ENCODE data around the gene SYTL3. TPM values are rescaled to one million over a fixed set of nuclear protein-coding genes. Genes with fewer than 3 reads are reported as not detected.

SYTL3 gene
- total and polyA plus RNA-seq, 10 of the 15 experiments (the other 5 are each of a cell fraction or from before 2014, with no cell fraction given), result 3.3 to 12.1 (median 6.9) TPM

- peak; percentile 87 to 92 for TF ChIP-seq BHLHE40 (IDR thresholded peaks at IDR 0.05; ENCODE audit: borderline replicate concordance in 1 of 2, low read depth in 2 of 2, low read length in 1 of 2)
- no peak for TF ChIP-seq WRNIP1 (IDR thresholded peaks at IDR 0.05; ENCODE audit: borderline replicate concordance, low read depth, low read length)
- TF ChIP-seq IRF3 (IDR thresholded peaks at IDR 0.05), result no peak
- TF ChIP-seq MTA3 (IDR thresholded peaks at IDR 0.05; ENCODE audit: borderline replicate concordance, low read length), result peak; percentile 76
- no peak for TF ChIP-seq POLR2AphosphoS5 (IDR thresholded peaks at IDR 0.05; ENCODE audit: low read length)
- TF ChIP-seq SKIL (IDR thresholded peaks at IDR 0.05; ENCODE audit: low read depth, poor library complexity, severe bottlenecking), result peak; percentile 92
- no peak for TF ChIP-seq ZZZ3 (IDR thresholded peaks at IDR 0.05; ENCODE audit: control insufficient read depth, insufficient read length, low read depth)
- no peak for TF ChIP-seq ZBTB33 (IDR thresholded peaks at IDR 0.05)
- TF ChIP-seq RUNX3 (IDR thresholded peaks at IDR 0.05; ENCODE audit: low read length), result peak; percentile 86
- no peak for TF ChIP-seq MLLT1 (IDR thresholded peaks at IDR 0.05)
- TF ChIP-seq CHD2 (IDR thresholded peaks at IDR 0.05; ENCODE audit: borderline replicate concordance, low read depth, low read length), result peak; percentile 55; the same call in 1 of the 2 replicates
- TF ChIP-seq IRF5 (IDR thresholded peaks at IDR 0.05; ENCODE audit: borderline replicate concordance), result no peak
- no peak; the same call in 1 of the 2 replicates for TF ChIP-seq GATAD2B (conservative IDR thresholded peaks at IDR 0.05; ENCODE audit: low read depth)
- TF ChIP-seq ETV6 (conservative IDR thresholded peaks at IDR 0.05 in 1 of 2, IDR thresholded peaks at IDR 0.05 in 1 of 2; ENCODE audit: borderline replicate concordance in 1 of 2, low read depth in 1 of 2), result peak in 1 of 2 experiments; percentile 97; a peak in 2 of 4 replicates
- TF ChIP-seq ATF7 (IDR thresholded peaks at IDR 0.05; ENCODE audit: low read depth), result peak; percentile 98
- TF ChIP-seq BRCA1 (IDR thresholded peaks at IDR 0.05; ENCODE audit: low read depth, low read length), result no peak
- peak; percentile 87 for TF ChIP-seq MTA2 (IDR thresholded peaks at IDR 0.05; ENCODE audit: low read depth)
Observed at GRCh38 chr6:158648682-158649131, 1.1 kb upstream of the SYTL3 start (continued).

All from GM12878 (cell line).